ENCODE data around the gene CALM3. TPM values are rescaled to one million over a fixed set of nuclear protein-coding genes. Genes with fewer than 3 reads are reported as not detected.

The CALM3 gene
- total and polyA plus RNA-seq, 2 donors from 2014 or later: 217 to 350 TPM

GRCh38 chr19:46660008-46660517 lies 58.9 kb downstream of the CALM3 start:
- no peaks in the 10 kb centered on the region for H3K9me3 ChIP-seq (ENCODE audit: control insufficient read depth in 2 of 3, insufficient read depth in 1 of 3, low read length in 3 of 3)
- peak overlapping the region; percentile 47 to 83 for H3K27ac ChIP-seq (ENCODE audit: low read depth in 2 of 2, low read length in 2 of 2)
- DNase-seq (peak; percentile 66 to 93 (median 85)), FAIRE-seq (no peak)
- no peak for TF ChIP-seq CTCF (IDR thresholded peaks at IDR 0.05; ENCODE audit: borderline replicate concordance, extremely low read depth, insufficient read depth)
- no peaks in the 10 kb centered on the region for H3K27me3 ChIP-seq (ENCODE audit: control insufficient read depth, insufficient read depth, low read length)
- peak overlapping the region; percentile 58 to 84 (median 58) for H3K4me3 ChIP-seq (ENCODE audit: low read length in 3 of 3)
- H3K36me3 ChIP-seq (ENCODE audit: control insufficient read depth in 2 of 3, insufficient read depth in 3 of 3, low read length in 3 of 3): peaks cover 0 to 2% (median 0%) of the 10 kb centered on the region in 3 donors
- peaks cover 0 to 5% (median 0%) of the 10 kb centered on the region in 3 donors for H3K4me1 ChIP-seq (ENCODE audit: control insufficient read depth in 2 of 3, insufficient read depth in 2 of 3, low read depth in 1 of 3, low read length in 3 of 3)
- peak overlapping the region in 2 of 3 donors; percentile 41 to 74 for H3K9ac ChIP-seq (ENCODE audit: low read length in 3 of 3)
- intact Hi-C loops (cut with DNase I): loop anchor here (5.0 kb wide), 1 partner anchor 48 kb away; no protein-coding TSS in a partner anchor

Other genes with a start within 250 kb of the CALM3 start
- gene CCDC8, start 187.8 kb upstream of the CALM3 start, total RNA-seq: 18.9 TPM
- 21.0 TPM for gene CCDC8, start 187.8 kb upstream of the CALM3 start, polyA plus RNA-seq (ENCODE audit: insufficient read depth, low read depth, low replicate concordance)
- gene PNMA8C, start 172.4 kb upstream of the CALM3 start, total RNA-seq: 0.09 TPM
- gene PNMA8C, start 172.4 kb upstream of the CALM3 start, polyA plus RNA-seq (ENCODE audit: insufficient read depth, low read depth, low replicate concordance): 0.09 TPM
- 16.2 TPM for gene PNMA8A, start 129.8 kb upstream of the CALM3 start, total RNA-seq
- 12.5 TPM for gene PNMA8A, start 129.8 kb upstream of the CALM3 start, polyA plus RNA-seq (ENCODE audit: insufficient read depth, low read depth, low replicate concordance)
- gene PNMA8B, start 105.5 kb upstream of the CALM3 start, total RNA-seq: 1.3 TPM
- 0.67 TPM for gene PNMA8B, start 105.5 kb upstream of the CALM3 start, polyA plus RNA-seq (ENCODE audit: insufficient read depth, low read depth, low replicate concordance)
- 10.1 TPM for gene PTGIR, start 23.8 kb downstream of the CALM3 start, total RNA-seq
- gene PTGIR, start 23.8 kb downstream of the CALM3 start, polyA plus RNA-seq (ENCODE audit: insufficient read depth, low read depth, low replicate concordance): 7.5 TPM
- gene GNG8, start 34.9 kb downstream of the CALM3 start, total RNA-seq: not detected
- not detected for gene GNG8, start 34.9 kb downstream of the CALM3 start, polyA plus RNA-seq (ENCODE audit: insufficient read depth, low read depth, low replicate concordance)
- 10.4 TPM for gene DACT3, start 59.9 kb downstream of the CALM3 start, total RNA-seq
- gene DACT3, start 59.9 kb downstream of the CALM3 start, polyA plus RNA-seq (ENCODE audit: insufficient read depth, low read depth, low replicate concordance): 5.4 TPM
- 69.8 TPM for gene PRKD2, start 115.8 kb downstream of the CALM3 start, total RNA-seq
- 26.7 TPM for gene PRKD2, start 115.8 kb downstream of the CALM3 start, polyA plus RNA-seq (ENCODE audit: insufficient read depth, low read depth, low replicate concordance)
- 20.5 TPM for gene FKRP, start 144.7 kb downstream of the CALM3 start, total RNA-seq
- 11.8 TPM for gene FKRP, start 144.7 kb downstream of the CALM3 start, polyA plus RNA-seq (ENCODE audit: insufficient read depth, low read depth, low replicate concordance)
- gene STRN4, start 145.1 kb downstream of the CALM3 start, total RNA-seq: 74.9 TPM
- gene STRN4, start 145.1 kb downstream of the CALM3 start, polyA plus RNA-seq (ENCODE audit: insufficient read depth, low read depth, low replicate concordance): 31.5 TPM
- 93.9 TPM for gene SLC1A5, start 187.3 kb downstream of the CALM3 start, total RNA-seq
- 42.1 TPM for gene SLC1A5, start 187.3 kb downstream of the CALM3 start, polyA plus RNA-seq (ENCODE audit: insufficient read depth, low read depth, low replicate concordance)
- gene AP2S1, start 249.5 kb downstream of the CALM3 start, total RNA-seq: 105 TPM
- 226 TPM for gene AP2S1, start 249.5 kb downstream of the CALM3 start, polyA plus RNA-seq (ENCODE audit: insufficient read depth, low read depth, low replicate concordance)

Measured in kidney (tissue), 14 donors.